Naive thymus-derived CD8-positive, alpha-beta T cell (primary cell): Measurements from ENCODE around the gene TRDMT1. TPM values are rescaled to one million over a fixed set of nuclear protein-coding genes. Genes with fewer than 3 reads are reported as not detected.
A peak's percentile ranks its signal among the peaks of the same experiment; 100 is the strongest.

Experiments
- ATAC-seq, 2 donors: fragments of 150-1000 bp; cut with Tn5 transposase in 1 of 2; sonication (Bioruptor Pico), chemical (Tn5 transposase) in 1 of 2; 1 replicate in 1 of 2; 2 replicates in 1 of 2; pipeline ENCODE4 v1.10.0; 2021; ENCODE audit warnings: mild to moderate bottlenecking in 2 of 2, moderate library complexity in 2 of 2
- POLR2A ChIA-PET: fragments of 350-600 bp; sonication (Branson Sonifier 250); formaldehyde crosslinking; loops from one replicate; lab custom pipeline; 2021; ENCODE audit warnings: antibody characterized with exemption; lab: Charles Lee
- DNase-seq, 10 donors: peaks; one replicate each; pipeline versions ENCODE4 v3.0.0 to v3.0.0-alpha.2; 2020 to 2022
- H3K27ac Mint-ChIP-seq, 10 donors: one replicate each; pipeline ENCODE4 v1.8.0; 2020 to 2022; ENCODE audit warnings: mild to moderate bottlenecking in 10 of 10, mixed read lengths in 10 of 10, moderate library complexity in 4 of 10, inconsistent platforms in 1 of 10
- H3K27me3 Mint-ChIP-seq, 5 donors: one replicate each; pipeline ENCODE4 v1.8.0; 2021 to 2022; ENCODE audit warnings: mixed read lengths in 5 of 5
- H3K36me3 Mint-ChIP-seq, 3 donors: one replicate each; pipeline ENCODE4 v1.8.0; 2020 to 2022; ENCODE audit warnings: mixed read lengths in 3 of 3, mild to moderate bottlenecking in 2 of 3, inconsistent platforms in 1 of 3
- H3K4me1 Mint-ChIP-seq, 4 donors: one replicate each; pipeline ENCODE4 v1.8.0; 2021 to 2022; ENCODE audit warnings: mixed read lengths in 4 of 4
- H3K4me3 Mint-ChIP-seq, 10 donors: one replicate each; pipeline ENCODE4 v1.8.0; 2020 to 2022; ENCODE audit warnings: mild to moderate bottlenecking in 10 of 10, mixed read lengths in 10 of 10, moderate library complexity in 6 of 10, inconsistent platforms in 1 of 10
- H3K9me3 Mint-ChIP-seq, 9 donors: one replicate each; pipeline ENCODE4 v1.8.0; 2020 to 2022; ENCODE audit warnings: mixed read lengths in 9 of 9, mild to moderate bottlenecking in 3 of 9, inconsistent platforms in 1 of 9, moderate library complexity in 1 of 9
- polyA plus RNA-seq, 3 donors: library from polyadenylated mRNA; unstranded; fragments of 300-500 nt; fragmentation: Illumina TruSeq; gene quantifications; one replicate each; pipeline ENCODE4 v1.2.3, GENCODE V29; 2021
- total RNA-seq, 8 experiments: library from RNA in 2 of 8; stranded (reverse) in 2 of 8; gene quantifications; one replicate each; pipeline ENCODE4 v1.2.3 and lab custom pipeline; 2021 to 2026

TRDMT1 gene
- total and polyA plus RNA-seq, 5 experiments from 2014 or later = 6.9 to 22.6 (median 10.7) TPM

DNA sequence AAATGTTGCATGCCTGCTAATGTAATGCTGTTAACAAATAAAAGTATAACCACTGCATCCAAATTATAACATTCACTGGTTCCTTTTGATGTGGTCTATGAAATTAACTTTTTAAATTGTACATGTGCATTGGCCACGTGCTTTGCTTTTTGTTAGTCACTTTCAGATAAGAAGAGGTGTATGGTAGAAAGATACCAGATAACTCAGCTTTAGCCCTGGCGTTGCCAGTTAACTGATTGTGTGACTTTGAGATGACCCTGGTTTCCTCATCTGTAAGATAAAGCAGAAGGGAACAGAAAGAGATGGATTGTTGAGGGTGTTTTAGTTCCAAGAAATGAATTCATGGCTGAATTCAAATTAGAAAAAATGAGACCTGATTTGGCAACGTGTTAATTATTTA, 1.9 kb upstream of the TRDMT1 start:
- Mint-ChIP-seq H3K36me3 (no peaks in the 10 kb centered on the region), H3K27ac (peak overlapping the region in 6 of 10 donors; percentile 1 to 98 (median 76)), H3K4me3 (no peak overlapping the region), H3K27me3 (no peaks in the 10 kb centered on the region), H3K9me3 (no peaks in the 10 kb centered on the region), H3K4me1 (peaks cover 22 to 56% (median 53%) of the 10 kb centered on the region in 4 donors)
- DNase-seq (no peak), ATAC-seq (no peak)
- POLR2A ChIA-PET = interaction anchor here (4.6 kb wide), 1 partner anchor 27 kb away, joined by 168 read pairs; the partner anchor contains the start of gene VIM

DNA sequence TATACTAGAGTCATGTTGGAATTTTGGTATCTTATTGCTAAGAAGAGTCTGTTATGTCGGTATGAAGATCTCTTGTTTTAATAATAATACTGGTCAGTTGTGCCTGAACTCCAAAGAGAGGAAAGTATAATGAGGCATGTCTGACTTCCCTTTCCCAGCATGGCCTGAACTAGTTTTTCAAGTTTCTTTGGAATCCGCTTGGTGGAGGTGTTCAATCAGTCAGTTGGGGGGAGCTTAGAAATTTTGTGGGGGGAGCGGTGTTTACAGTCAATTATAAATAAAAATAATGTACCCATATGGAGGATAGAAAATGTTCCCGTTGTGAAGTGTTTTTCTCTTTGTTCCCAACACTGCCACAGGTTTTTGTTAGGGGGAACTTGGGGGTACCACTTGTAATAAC, 1.5 kb upstream of the TRDMT1 start:
- ATAC-seq = no peak
- no peak for DNase-seq
- Mint-ChIP-seq H3K36me3 (no peaks in the 10 kb centered on the region), H3K4me3 (peak overlapping the region in 3 of 10 donors; percentile 4 to 17 (median 14)), H3K27me3 (no peaks in the 10 kb centered on the region), H3K9me3 (no peaks in the 10 kb centered on the region), H3K27ac (peak overlapping the region in 9 of 10 donors; percentile 0 to 99 (median 89)), H3K4me1 (peaks cover 22 to 55% (median 53%) of the 10 kb centered on the region in 4 donors)
- POLR2A ChIA-PET = interaction anchor here (4.6 kb wide), 1 partner anchor 27 kb away, joined by 168 read pairs; the partner anchor contains the start of gene VIM

- POLR2A ChIA-PET = interaction anchor here (1.4 to 4.6 kb wide), 3 partner anchors 10 to 226 kb away, joined by 3 to 168 read pairs (median 6); partner anchors contain the start of gene VIM
- H3K36me3 Mint-ChIP-seq = no peaks in the 10 kb centered on the region
- peak overlapping the region; percentile 4 to 99 (median 94) for H3K27ac Mint-ChIP-seq
- H3K4me1 Mint-ChIP-seq = peaks cover 22 to 54% (median 52%) of the 10 kb centered on the region in 4 donors
- H3K27me3 Mint-ChIP-seq = no peaks in the 10 kb centered on the region
- no peaks in the 10 kb centered on the region for H3K9me3 Mint-ChIP-seq
- no peak for ATAC-seq
- DNase-seq = no peak
- peak overlapping the region in 5 of 10 donors; percentile 14 to 59 (median 30) for H3K4me3 Mint-ChIP-seq
These were observed 1.0 kb upstream of the TRDMT1 start for GRCh38 chr10:17202506-17202905.

- H3K27ac Mint-ChIP-seq = peak overlapping the region; percentile 89 to 99 (median 96)
- H3K27me3 Mint-ChIP-seq = no peaks in the 10 kb centered on the region
- H3K9me3 Mint-ChIP-seq = no peaks in the 10 kb centered on the region
- ATAC-seq (no peak), DNase-seq (no peak)
- no peaks in the 10 kb centered on the region for H3K36me3 Mint-ChIP-seq
- POLR2A ChIA-PET = interaction anchor here (1.0 to 4.6 kb wide), 11 partner anchors 10 to 412 kb away, joined by 3 to 168 read pairs (median 5); partner anchors contain the start of genes RSU1 and VIM
- peak overlapping the region; percentile 91 to 99 (median 93) for H3K4me3 Mint-ChIP-seq
- H3K4me1 Mint-ChIP-seq = peaks cover 21 to 55% (median 46%) of the 10 kb centered on the region in 4 donors
These were observed 283 bp upstream of the TRDMT1 start for GRCh38 chr10:17201794-17202116.

GRCh38 chr10:17200001-17200911, 1.2 kb downstream of the TRDMT1 start:
- Mint-ChIP-seq H3K27ac (peak overlapping the region; percentile 89 to 99 (median 96)), H3K36me3 (no peaks in the 10 kb centered on the region), H3K27me3 (no peaks in the 10 kb centered on the region), H3K9me3 (no peaks in the 10 kb centered on the region), H3K4me1 (peaks cover 16 to 45% (median 33%) of the 10 kb centered on the region in 4 donors), H3K4me3 (peak overlapping the region; percentile 91 to 99 (median 93))
- POLR2A ChIA-PET = interaction anchor here (0.9 to 4.6 kb wide), 7 partner anchors 9 to 383 kb away, joined by 3 to 168 read pairs (median 6); partner anchors contain the start of genes RSU1 and VIM
- ATAC-seq (no peak), DNase-seq (no peak)

GRCh38 chr10:17199351-17199804, 2.1 kb downstream of the TRDMT1 start:
- Mint-ChIP-seq H3K27me3 (no peaks in the 10 kb centered on the region), H3K4me3 (peak overlapping the region in 8 of 10 donors; percentile 4 to 99 (median 39)), H3K4me1 (peaks cover 16 to 43% (median 29%) of the 10 kb centered on the region in 4 donors), H3K27ac (peak overlapping the region; percentile 41 to 99 (median 86)), H3K36me3 (no peaks in the 10 kb centered on the region), H3K9me3 (no peaks in the 10 kb centered on the region)
- no peak for DNase-seq
- POLR2A ChIA-PET = interaction anchor here (1.4 to 4.6 kb wide), 2 partner anchors 30 to 31 kb away, joined by 3 to 168 read pairs; partner anchors contain the start of gene VIM
- no peak for ATAC-seq

DNA sequence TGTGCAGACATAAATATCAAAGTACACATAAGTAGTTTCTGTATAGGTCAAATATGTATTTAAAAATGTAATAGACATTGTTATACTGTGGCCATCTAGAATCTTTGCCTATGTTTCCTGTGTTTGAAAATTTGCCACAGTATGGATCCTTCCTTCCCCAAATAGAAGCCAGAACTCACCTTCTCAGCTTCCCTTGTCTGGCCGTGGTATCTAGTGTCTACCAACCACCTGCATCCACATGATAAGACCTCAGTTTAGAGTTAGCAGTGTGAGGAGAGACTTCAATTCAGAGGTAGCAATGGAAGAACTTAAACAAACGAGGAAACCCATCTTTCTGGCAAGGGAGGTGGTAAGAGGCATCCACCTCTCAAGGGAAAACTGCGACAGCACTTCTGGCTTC, 4.9 kb downstream of the TRDMT1 start:
- Mint-ChIP-seq H3K36me3 (peaks cover 0 to 4% (median 2%) of the 10 kb centered on the region in 3 donors), H3K9me3 (peaks cover 0 to 2% (median 0%) of the 10 kb centered on the region in 9 donors), H3K27ac (peak overlapping the region in 6 of 10 donors; percentile 4 to 74 (median 28)), H3K27me3 (no peaks in the 10 kb centered on the region), H3K4me1 (peaks cover 23 to 41% (median 29%) of the 10 kb centered on the region in 4 donors), H3K4me3 (no peak overlapping the region)
- ATAC-seq = no peak
- POLR2A ChIA-PET = interaction anchor here (1.7 kb wide), 1 partner anchor 34 kb away, joined by 6 read pairs; no protein-coding TSS in a partner anchor
- no peak for DNase-seq

- no peak for DNase-seq
- ATAC-seq = no peak
- Mint-ChIP-seq H3K4me3 (no peak overlapping the region), H3K27me3 (no peaks in the 10 kb centered on the region), H3K36me3 (peaks cover 0 to 4% (median 2%) of the 10 kb centered on the region in 3 donors), H3K4me1 (peaks cover 23 to 41% (median 29%) of the 10 kb centered on the region in 4 donors), H3K9me3 (peaks cover 0 to 2% (median 0%) of the 10 kb centered on the region in 9 donors), H3K27ac (peak overlapping the region in 3 of 10 donors; percentile 3 to 43 (median 6))
- POLR2A ChIA-PET = interaction anchor here (1.7 kb wide), 1 partner anchor 34 kb away, joined by 6 read pairs; no protein-coding TSS in a partner anchor
These were observed 5.4 kb downstream of the TRDMT1 start for GRCh38 chr10:17196045-17196444.

- Mint-ChIP-seq H3K9me3 (peaks cover 0 to 2% (median 0%) of the 10 kb centered on the region in 9 donors), H3K36me3 (peaks cover 0 to 4% (median 2%) of the 10 kb centered on the region in 3 donors)
These were observed 6.4 kb downstream of the TRDMT1 start for GRCh38 chr10:17195083-17195482.

DNA sequence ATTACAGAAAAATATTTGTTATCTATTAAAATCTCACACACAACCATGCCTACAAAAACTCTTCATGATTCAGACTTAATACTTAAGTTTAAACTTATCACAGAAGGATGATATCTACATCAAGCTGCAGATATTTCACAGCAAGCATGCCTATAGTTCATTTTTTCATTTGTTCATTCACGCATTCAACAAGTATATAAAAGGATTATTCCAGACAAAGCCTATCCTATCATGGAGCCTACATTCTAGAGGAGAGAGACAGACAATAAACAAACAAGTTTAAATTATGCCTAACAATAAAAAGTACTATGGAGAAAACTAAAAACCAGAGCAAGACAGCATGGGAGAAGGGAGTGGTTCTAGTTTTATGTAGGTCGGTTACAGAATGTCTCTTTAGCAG, 10.9 kb downstream of the TRDMT1 start:
- Mint-ChIP-seq H3K27me3 (no peaks in the 10 kb centered on the region), H3K27ac (peak overlapping the region in 2 of 10 donors; percentile 10 to 64), H3K9me3 (peaks cover 0 to 2% (median 0%) of the 10 kb centered on the region in 9 donors), H3K4me1 (peaks cover 0 to 22% (median 20%) of the 10 kb centered on the region in 4 donors), H3K4me3 (no peak overlapping the region), H3K36me3 (peaks cover 0 to 4% (median 2%) of the 10 kb centered on the region in 3 donors)
- no peak for DNase-seq
- POLR2A ChIA-PET = interaction anchor here (0.6 to 2.1 kb wide), 3 partner anchors 10 to 40 kb away, joined by 3 to 7 read pairs (median 3); partner anchors contain the start of gene TRDMT1
- no peak for ATAC-seq

More at GRCh38 chr10:17195083-17195482, 6.4 kb downstream of the TRDMT1 start:
- H3K27me3 Mint-ChIP-seq = no peaks in the 10 kb centered on the region
- no peak for ATAC-seq
- peak overlapping the region in 2 of 10 donors; percentile 6 to 64 for H3K27ac Mint-ChIP-seq
- no peak for DNase-seq
- POLR2A ChIA-PET = interaction anchor here (0.7 kb wide), 1 partner anchor 171 kb away, joined by 3 read pairs; no protein-coding TSS in a partner anchor
- H3K4me1 Mint-ChIP-seq = peaks cover 14 to 38% (median 26%) of the 10 kb centered on the region in 4 donors
- no peak overlapping the region for H3K4me3 Mint-ChIP-seq

DNA sequence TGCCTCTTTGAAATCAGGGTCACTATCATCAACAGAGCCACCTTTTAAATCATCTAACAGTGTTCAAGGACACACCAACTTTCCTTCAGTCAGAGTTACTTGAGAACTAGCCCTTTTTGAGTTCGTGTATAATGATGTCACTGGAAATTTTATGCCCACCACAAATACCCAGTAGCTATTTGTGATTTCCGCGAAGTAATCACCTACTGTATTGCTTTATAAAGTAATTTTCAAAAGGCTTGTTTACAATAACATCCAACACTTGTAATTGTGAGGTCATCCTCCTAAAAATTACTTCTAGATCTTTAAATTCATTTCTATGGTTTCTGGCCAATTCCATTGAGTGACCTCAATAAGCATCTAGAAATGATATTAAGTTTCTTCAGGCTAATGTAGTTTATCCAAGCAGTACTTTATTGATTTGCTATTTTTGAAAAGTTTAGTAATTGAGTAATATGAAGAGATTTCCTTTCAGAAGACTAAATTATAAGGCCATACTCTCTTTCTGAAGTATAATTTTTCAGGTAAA, 12.8 kb downstream of the TRDMT1 start:
- Mint-ChIP-seq H3K27me3 (no peaks in the 10 kb centered on the region), H3K27ac (peak overlapping the region in 2 of 10 donors; percentile 11 to 15), H3K4me3 (no peak overlapping the region), H3K36me3 (peaks cover 0 to 4% (median 2%) of the 10 kb centered on the region in 3 donors), H3K9me3 (no peaks in the 10 kb centered on the region), H3K4me1 (peaks cover 0 to 20% (median 18%) of the 10 kb centered on the region in 4 donors)
- no peak for DNase-seq
- no peak for ATAC-seq
- POLR2A ChIA-PET = interaction anchor here (1.4 kb wide), 1 partner anchor 13 kb away, joined by 3 read pairs; the partner anchor contains the start of gene TRDMT1

GRCh38 chr10:17185873-17186272, 15.6 kb downstream of the TRDMT1 start:
- H3K4me1 Mint-ChIP-seq = peaks cover 6 to 13% (median 7%) of the 10 kb centered on the region in 4 donors
- POLR2A ChIA-PET = interaction anchor here (2.3 kb wide), 1 partner anchor 44 kb away, joined by 6 read pairs; no protein-coding TSS in a partner anchor
- DNase-seq (no peak), ATAC-seq (no peak)
- no peaks in the 10 kb centered on the region for H3K9me3 Mint-ChIP-seq
- H3K36me3 Mint-ChIP-seq = no peaks in the 10 kb centered on the region
- peak overlapping the region in 1 of 10 donors; percentile 54 for H3K4me3 Mint-ChIP-seq
- H3K27ac Mint-ChIP-seq = no peak overlapping the region
- no peaks in the 10 kb centered on the region for H3K27me3 Mint-ChIP-seq
